HG03064 (cell line): ENCODE data around the gene BCAP31.

ENCODE experiments used
- ATAC-seq: cut with Tn5 transposase; IDR thresholded peaks from one replicate; pipeline ENCODE4 v1.9.1; 2021; ENCODE audit warnings: low read depth; ENCODE audit not compliant: unreplicated experiment

BCAP31 gene

GRCh38 chrX:153724252-153725038 is at the start of gene BCAP31, which contains the start of gene ABCD1:
TSS of gene BCAP31 (minus strand) at chrX:153724387. CDS start at chrX:153723244, 1,143 bp downstream.
TSS of gene ABCD1 (plus strand) at chrX:153724856. CDS start at chrX:153725267, 411 bp downstream.
- ATAC-seq = peak; percentile 54

- ATAC-seq = no peak
These were observed 49.0 kb upstream of the BCAP31 start for GRCh38 chrX:153773218-153773611.

- ATAC-seq = no peak
These were observed 48.4 kb upstream of the BCAP31 start for GRCh38 chrX:153772316-153773217.

- no peak for ATAC-seq
These were observed 47.5 kb upstream of the BCAP31 start for GRCh38 chrX:153771415-153772315.

- ATAC-seq = no peak
These were observed 46.6 kb upstream of the BCAP31 start for GRCh38 chrX:153770601-153771414.

- ATAC-seq = no peak
These were observed 45.8 kb upstream of the BCAP31 start for GRCh38 chrX:153769865-153770600.

GRCh38 chrX:153769158-153769864 is 45.1 kb upstream of the BCAP31 start:
- no peak for ATAC-seq

- ATAC-seq = no peak
These were observed 44.3 kb upstream of the BCAP31 start for GRCh38 chrX:153768311-153769157.

GRCh38 chrX:153767674-153768055 is 43.5 kb upstream of the BCAP31 start:
- no peak for ATAC-seq

- no peak for ATAC-seq
These were observed 42.9 kb upstream of the BCAP31 start for GRCh38 chrX:153766871-153767673.

GRCh38 chrX:153766098-153766817 is 42.1 kb upstream of the BCAP31 start:
- no peak for ATAC-seq

GRCh38 chrX:153765138-153766079 is 41.2 kb upstream of the BCAP31 start:
- ATAC-seq = no peak

GRCh38 chrX:153764786-153765137 is 40.6 kb upstream of the BCAP31 start:
- no peak for ATAC-seq

GRCh38 chrX:153763989-153764755 is 40.0 kb upstream of the BCAP31 start, which contains the start of gene PLXNB3:
TSS of gene PLXNB3 (plus strand) at chrX:153764249. CDS start at chrX:153765536, 1,287 bp downstream.
- ATAC-seq = no peak
